H1 (cell line): Measurements from ENCODE around the gene DIS3L.

Experiments used
- CEBPB ChIP-seq: IDR thresholded peaks from 2 replicates; pipeline ENCODE4 v1.6.1; 2012; ENCODE audit warnings: low read depth, low read length
- EZH2 ChIP-seq: fragments of 200-600 bp; sonication (generic); IDR thresholded peaks from 2 replicates; pipeline ENCODE4 v1.7.1; 2012; ENCODE audit warnings: low read depth, mild to moderate bottlenecking, moderate library complexity, low read length, inconsistent platforms; ENCODE audit not compliant: severe bottlenecking
- POLR2A ChIP-seq, 2 experiments: IDR thresholded peaks; 1 replicate in 1 of 2; 2 replicates in 1 of 2; pipeline ENCODE4 v1.6.1; 2011; ENCODE audit warnings: low read depth in 2 of 2, low read length in 2 of 2, mild to moderate bottlenecking in 2 of 2; ENCODE audit errors: control extremely low read depth in 1 of 2
- POLR2AphosphoS5 ChIP-seq: IDR thresholded peaks from 2 replicates; pipeline ENCODE4 v1.6.1; 2011; ENCODE audit warnings: low read depth, low read length
- RNF2 ChIP-seq: fragments of 200-900, 300-1000 bp; sonication (generic); IDR thresholded peaks from 2 replicates; pipeline ENCODE4 v1.7.1; 2016; ENCODE audit warnings: borderline replicate concordance, low read depth, mild to moderate bottlenecking, antibody characterized with exemption, low read length; ENCODE audit not compliant: poor library complexity, severe bottlenecking; ENCODE audit errors: missing control alignments
- SP1 ChIP-seq: IDR thresholded peaks from 2 replicates; pipeline ENCODE4 v1.6.1; 2011; ENCODE audit warnings: low read depth, low read length
- TAF1 ChIP-seq: IDR thresholded peaks from 2 replicates; pipeline ENCODE4 v1.6.1; 2011; ENCODE audit warnings: mild to moderate bottlenecking, low read depth, low read length
- TEAD4 ChIP-seq: IDR thresholded peaks from 2 replicates; pipeline ENCODE4 v1.6.1; 2012; ENCODE audit warnings: low read depth, low read length, inconsistent platforms, mixed read lengths
- TF ChIP-seq, protein P1 (sequence below): IDR thresholded peaks from 2 replicates; pipeline ENCODE4 v1.6.1; 2011; ENCODE audit warnings: low read depth, mild to moderate bottlenecking, low read length; ENCODE audit not compliant: insufficient read depth
- TF ChIP-seq, protein P2 (sequence below), 3 experiments: IDR thresholded peaks; 1 replicate in 2 of 3; 2 replicates in 1 of 3; pipeline versions ENCODE4 v1.5.1 to v1.6.1; 2011; ENCODE audit warnings: low read length in 3 of 3, mild to moderate bottlenecking in 3 of 3, inconsistent platforms in 2 of 3, low read depth in 1 of 3, moderate library complexity in 1 of 3; ENCODE audit not compliant: insufficient read depth in 1 of 3; ENCODE audit errors: control extremely low read depth in 1 of 3
- TF ChIP-seq, protein P3 (sequence below): IDR thresholded peaks from 2 replicates; pipeline ENCODE4 v1.6.1; 2012; ENCODE audit warnings: inconsistent platforms

DNA sequence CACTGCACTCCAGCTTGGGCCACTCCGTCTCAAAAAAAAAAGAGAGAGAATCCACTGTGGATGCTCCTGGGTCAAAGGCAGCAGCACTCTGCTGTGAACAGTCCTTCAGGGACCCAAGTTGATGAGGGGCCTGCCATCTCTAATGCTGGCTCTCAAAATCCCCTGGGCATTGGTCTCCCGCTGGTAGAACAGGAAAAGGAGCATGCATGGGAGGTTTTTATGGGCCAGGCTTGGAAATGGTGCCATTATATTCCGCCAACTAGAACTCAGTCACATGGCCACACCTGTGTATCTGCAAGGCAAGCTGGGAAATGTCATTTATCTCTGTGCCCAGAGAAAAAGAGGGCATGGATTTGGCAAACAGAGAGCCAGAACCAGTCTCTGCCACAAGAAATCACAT is 3.4 kb upstream of the DIS3L start:
- TF ChIP-seq RNF2 (no peak), EZH2 (no peak), SP1 (no peak), POLR2A (IDR thresholded peaks at IDR 0.05; ENCODE audit: control extremely low read depth in 1 of 2, low read depth in 2 of 2, low read length in 2 of 2) (no peak), TAF1 (no peak), POLR2AphosphoS5 (no peak), CEBPB (no peak), TEAD4 (no peak)
- TF ChIP-seq, protein P1, sequence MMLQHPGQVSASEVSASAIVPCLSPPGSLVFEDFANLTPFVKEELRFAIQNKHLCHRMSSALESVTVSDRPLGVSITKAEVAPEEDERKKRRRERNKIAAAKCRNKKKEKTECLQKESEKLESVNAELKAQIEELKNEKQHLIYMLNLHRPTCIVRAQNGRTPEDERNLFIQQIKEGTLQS = no peak
- TF ChIP-seq, protein P2, sequence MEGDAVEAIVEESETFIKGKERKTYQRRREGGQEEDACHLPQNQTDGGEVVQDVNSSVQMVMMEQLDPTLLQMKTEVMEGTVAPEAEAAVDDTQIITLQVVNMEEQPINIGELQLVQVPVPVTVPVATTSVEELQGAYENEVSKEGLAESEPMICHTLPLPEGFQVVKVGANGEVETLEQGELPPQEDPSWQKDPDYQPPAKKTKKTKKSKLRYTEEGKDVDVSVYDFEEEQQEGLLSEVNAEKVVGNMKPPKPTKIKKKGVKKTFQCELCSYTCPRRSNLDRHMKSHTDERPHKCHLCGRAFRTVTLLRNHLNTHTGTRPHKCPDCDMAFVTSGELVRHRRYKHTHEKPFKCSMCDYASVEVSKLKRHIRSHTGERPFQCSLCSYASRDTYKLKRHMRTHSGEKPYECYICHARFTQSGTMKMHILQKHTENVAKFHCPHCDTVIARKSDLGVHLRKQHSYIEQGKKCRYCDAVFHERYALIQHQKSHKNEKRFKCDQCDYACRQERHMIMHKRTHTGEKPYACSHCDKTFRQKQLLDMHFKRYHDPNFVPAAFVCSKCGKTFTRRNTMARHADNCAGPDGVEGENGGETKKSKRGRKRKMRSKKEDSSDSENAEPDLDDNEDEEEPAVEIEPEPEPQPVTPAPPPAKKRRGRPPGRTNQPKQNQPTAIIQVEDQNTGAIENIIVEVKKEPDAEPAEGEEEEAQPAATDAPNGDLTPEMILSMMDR (IDR thresholded peaks at IDR 0.05; ENCODE audit: control extremely low read depth in 1 of 3, insufficient read depth in 1 of 3, low read depth in 1 of 3, low read length in 3 of 3) = no peak
- TF ChIP-seq, protein P3, sequence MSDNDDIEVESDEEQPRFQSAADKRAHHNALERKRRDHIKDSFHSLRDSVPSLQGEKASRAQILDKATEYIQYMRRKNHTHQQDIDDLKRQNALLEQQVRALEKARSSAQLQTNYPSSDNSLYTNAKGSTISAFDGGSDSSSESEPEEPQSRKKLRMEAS = no peak
